Fibroblast of skin of left quadriceps (primary cell): ENCODE results near the gene ZNF423.

Experiments
- DNase-seq, 2 experiments: peaks; one replicate each; pipeline ENCODE4 v3.0.0-alpha.2; 2013; ENCODE audit warnings: low read depth in 2 of 2

The ZNF423 gene

DNA sequence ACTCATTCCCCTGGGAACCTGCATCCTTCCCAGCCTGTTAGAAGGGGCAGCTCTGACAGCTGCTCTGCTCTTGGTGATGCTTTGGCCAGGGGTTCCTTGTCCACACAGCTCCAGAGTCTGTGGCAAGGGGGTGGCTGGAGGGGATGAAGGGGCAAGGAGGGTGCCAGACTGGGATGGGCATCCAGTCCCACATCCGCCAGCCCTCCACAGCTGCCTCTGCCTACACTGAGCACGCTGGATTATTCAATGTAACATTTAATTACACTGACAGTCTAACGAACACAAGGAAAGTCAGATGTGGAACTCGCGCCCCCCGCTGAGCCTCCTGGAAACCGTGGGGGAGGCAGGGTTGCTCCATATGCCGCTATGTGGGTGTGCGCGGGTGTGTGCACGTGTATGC, 381.2 kb downstream of the ZNF423 start:
- DNase-seq = no peak

- no peak for DNase-seq
Observed at GRCh38 chr16:49473773-49474172, 382.1 kb downstream of the ZNF423 start.

GRCh38 chr16:49473131-49473530, 382.8 kb downstream of the ZNF423 start:
- DNase-seq = no peak

DNA sequence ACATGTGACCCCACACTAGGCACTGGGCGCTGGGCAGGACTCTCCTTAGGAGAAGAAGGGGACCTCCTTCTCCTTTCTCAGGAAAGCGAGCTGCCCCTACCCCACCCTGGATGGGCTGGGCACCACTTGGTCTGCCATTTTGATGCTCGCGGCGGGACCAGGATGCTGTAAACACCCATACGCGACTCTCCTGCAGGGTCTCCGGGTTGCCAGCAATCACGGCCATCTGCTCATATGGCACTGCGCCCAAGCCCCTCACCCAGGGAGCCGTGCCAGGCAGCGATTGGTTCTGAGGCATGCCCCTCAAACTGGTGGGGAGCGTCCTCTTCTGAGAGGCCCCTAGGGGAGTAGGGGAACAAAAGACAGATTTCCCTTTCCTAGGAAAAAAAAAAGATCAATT, 383.3 kb downstream of the ZNF423 start:
- no peak for DNase-seq

GRCh38 chr16:49471038-49471727, 384.7 kb downstream of the ZNF423 start:
- no peak for DNase-seq

- DNase-seq = no peak
Observed at GRCh38 chr16:49470513-49470991, 385.4 kb downstream of the ZNF423 start.

DNA sequence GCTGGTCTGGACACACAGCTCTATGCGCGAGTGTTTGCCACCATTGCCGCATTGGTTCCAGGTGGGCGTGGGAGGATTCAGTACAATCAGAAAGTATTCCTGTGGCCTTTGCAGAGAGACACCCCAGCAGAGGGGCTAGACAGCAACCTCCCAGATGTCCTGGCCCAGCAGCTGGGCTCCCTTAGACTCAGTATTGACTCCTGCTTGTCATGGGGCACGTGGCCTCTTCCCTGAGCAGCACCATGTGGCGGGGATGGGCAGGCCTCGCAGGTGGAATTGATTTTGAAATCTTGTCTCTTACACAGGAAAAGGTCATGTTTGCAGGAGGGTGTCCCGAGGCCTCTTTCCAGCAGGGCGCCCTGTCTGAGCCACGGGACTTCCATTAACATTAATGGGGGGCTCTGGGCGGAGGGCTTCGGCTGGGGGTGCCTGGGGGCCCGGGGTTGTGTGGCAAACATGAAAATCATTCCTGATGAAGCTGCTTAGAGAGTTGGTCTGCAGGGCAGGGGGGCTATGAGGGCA, 385.9 kb downstream of the ZNF423 start:
- DNase-seq = no peak

DNA sequence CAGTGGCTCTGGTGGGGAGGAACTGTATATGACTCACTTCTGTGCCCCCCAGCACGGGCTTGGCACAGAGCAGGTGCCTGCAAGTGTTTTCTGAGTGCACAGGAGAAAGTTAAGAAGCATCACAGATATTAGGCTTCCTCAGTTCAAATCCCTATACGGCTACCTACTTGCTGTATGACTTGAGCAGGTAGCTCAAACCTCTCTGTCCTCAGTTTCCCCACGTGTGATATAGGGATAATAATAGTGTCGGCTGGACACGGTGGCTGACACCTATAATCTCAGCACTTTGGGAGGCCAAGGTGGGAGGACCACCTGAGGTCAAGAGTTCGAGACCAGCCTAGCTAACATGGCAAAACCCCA, 386.6 kb downstream of the ZNF423 start:
- no peak for DNase-seq

DNA sequence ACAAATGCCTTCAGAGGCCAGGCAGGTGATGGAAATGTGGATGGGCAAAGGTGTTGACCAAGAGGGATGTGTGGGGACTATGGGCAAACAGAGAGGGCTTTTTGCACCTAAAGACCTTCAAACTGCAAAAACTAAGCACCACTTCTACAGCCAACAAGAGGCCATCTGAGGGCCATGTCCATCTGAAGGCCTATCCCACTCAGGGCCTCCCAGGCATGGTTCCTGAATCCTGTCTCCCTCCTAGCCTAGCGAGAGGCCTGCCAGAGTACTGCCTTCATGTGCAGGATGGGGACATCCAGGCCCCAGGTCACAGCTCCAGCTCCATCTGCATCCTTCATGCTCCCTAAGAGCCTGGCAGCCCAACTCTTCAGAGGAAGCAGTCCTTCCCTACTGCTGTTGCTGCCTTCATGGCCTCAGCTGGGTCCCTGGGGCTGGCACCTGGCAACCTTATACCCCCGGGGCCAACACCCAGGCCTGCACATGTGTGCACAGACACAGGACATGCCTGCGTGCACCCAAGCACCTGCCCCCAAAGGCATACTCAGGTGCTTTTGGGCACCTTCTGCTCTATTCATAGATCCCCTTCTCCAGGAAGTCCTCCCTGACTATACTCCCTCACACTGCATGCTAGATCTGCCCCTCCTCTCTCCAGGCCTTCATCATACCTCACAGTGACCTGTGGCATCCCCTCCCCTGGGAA, 387.2 kb downstream of the ZNF423 start:
- DNase-seq = no peak

DNA sequence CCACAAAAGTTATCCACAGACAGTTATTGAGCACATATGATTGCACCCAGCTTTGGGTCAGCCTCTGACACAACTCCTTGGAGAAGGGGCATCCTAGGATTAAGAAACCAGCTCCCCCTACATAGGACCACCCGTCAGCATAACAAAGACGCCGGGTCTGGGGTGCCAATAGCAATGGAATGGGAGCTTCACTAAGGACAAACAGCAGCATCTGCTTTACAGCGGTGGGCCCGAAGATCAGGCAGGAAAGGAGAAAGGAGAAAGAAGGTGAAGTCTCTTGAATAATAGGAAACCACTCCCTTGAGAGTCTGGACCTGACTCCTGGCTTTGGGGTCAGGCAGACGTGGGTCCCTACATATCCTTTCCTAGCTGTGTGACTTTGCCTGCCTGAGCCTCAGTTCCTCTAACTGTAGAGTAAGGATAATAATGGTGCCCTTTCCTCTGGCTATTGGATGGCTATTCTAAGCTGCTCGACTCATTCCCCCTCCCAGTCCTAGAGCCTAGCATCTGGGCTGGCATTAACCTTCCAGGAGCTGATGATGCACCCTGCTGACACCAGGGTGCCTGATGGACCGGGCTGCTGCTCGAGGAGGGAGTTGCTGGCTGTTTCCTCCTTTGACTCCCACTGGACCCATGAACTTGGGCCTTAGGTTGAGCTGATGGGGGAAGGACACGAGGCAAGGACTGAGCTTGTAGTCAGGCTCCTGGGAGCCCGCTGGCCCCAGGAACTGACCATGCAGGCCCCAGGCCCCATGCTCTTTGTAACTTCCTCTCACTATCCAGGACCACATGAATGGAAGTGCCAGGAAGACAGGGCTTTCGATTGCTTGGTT, 388.2 kb downstream of the ZNF423 start:
- DNase-seq = no peak

- no peak for DNase-seq
Observed at GRCh38 chr16:49466881-49467280, 389.0 kb downstream of the ZNF423 start.

- DNase-seq = no peak
Observed at GRCh38 chr16:49466529-49466831, 389.4 kb downstream of the ZNF423 start.

DNA sequence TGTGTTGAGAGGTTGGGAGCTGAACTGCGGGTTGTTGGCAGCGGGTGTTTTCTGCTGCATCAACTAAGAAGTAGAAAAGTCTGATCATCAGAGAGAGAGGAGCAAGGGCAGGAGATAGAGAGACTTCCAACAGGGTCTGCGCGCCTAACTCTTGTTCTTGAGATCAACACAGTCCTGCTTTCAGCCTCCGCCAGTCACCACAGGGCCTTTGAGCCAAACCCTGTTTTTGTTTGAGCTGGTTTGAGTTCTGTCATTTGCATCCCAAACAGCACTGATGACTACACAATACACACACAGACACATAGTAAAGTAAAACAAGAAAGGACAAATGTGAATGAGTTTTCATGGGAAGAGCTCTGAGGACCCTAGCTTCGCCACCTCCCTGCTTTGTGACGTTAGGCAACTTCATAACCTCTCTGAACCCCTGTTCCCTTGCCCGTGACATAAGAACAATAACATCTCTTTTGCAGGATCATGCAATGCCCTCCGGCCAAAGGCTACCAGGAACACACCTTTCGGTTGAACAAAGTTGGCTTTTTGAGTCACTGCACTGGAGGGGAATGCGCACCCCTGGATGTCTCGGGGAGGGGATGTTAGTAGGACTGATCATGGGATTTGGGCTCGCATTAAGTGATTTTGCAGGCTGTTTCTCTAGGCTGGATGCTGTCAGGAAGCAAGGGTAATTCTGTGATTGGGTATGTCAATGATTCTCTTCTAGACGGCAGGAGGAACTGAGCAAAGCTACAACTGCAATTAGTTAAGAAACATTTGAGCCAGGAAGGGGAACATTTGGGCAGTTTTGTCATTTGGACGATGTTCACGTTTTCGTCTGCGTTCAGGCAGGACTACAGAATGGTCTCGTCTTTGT, 390.0 kb downstream of the ZNF423 start:
- no peak for DNase-seq

GRCh38 chr16:49464877-49465504, 390.9 kb downstream of the ZNF423 start:
- DNase-seq = no peak

- DNase-seq = no peak
Observed at GRCh38 chr16:49464093-49464492, 391.8 kb downstream of the ZNF423 start.

DNA sequence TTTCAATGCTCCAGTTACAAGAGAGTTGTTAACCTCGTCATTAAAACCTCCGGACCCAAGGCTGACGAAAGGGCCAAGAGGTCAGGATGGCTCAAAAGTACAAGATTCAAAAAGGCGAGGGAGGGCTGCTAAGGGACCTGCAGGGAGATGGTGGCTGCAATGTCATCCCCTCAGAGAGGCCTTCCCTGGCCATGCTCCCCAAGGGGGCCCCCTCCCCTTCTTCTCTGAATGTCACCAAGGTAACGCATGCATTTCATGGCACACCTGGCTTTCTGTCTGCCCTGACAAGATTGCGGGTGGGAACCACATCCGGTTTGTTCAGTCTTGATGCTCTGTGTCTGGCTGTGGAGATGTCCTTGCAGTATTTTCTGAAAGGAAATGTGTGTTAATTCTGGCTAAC, 392.4 kb downstream of the ZNF423 start:
- DNase-seq = no peak

DNA sequence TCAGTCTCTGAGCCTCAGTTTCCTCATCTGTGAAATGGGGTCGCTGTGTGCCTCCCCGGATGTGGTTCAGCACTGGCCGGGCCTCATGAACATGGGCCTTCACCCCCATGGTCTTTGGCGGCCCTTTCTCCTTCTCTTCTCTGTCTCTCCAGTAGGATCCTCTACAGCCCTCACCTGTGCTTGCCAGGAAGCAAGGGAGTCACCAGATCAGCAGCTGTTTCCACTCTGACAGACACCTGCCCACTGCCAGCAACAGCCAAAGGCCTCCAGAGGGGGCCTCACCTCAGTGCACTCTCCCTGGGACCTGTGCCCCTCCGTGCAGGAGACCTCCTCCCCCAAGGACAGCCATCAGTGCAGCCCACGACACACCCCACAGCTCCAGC, 392.9 kb downstream of the ZNF423 start:
- no peak for DNase-seq

GRCh38 chr16:49462362-49462988, 393.4 kb downstream of the ZNF423 start:
- DNase-seq = no peak

DNA sequence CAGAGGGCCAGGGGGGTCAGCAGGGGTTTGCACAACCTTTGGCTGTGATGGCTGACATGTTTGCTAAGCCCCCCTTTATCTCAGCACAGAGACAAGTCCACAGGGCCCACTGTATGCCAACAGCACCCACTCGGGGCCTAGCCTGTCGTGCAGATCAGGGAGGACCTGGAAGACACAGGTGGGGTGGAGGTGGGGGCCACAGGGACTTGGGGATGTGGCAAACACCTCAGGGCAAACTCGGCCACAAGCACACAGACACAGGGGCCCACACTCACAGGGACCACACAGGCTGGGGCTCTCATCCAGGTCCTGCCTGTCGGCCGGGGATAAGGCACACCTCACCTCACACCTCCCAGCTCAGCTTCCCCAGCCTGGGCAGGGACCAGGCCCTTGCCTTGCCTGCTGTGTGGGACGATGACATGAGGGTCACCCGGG, 394.4 kb downstream of the ZNF423 start:
- DNase-seq = no peak

DNA sequence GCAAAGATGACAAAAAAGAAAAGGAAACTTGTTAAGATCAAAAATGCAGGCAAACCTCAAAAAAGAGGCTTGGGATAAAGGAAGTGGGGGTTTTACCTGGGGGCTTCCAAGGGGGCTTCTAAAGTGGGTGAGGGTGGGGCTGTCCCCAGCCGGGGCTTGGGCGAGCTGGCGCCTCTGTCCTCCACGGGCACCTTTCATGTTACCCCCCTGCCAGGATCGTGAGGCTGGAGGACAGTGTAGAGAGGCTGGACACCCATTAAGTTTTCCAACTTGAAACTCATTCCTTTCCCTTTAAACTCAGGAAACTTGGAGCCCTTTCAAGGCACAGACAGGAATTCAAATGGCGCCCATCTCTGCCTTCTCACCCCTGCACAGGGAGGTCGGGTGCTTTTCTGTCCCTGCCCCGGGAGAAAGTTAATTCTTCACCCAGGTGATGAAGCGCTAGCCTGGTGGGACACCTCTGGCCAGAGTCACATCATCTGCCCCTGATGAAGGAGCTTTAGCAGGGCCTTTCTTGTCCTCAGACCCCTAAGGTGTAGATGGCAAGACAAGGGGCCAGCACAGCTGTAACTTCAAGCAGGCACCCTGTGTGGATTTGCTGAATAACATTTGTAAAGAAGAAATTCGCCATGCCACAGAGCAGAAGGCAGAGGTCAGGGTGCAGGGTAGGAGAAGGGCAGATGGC, 395.0 kb downstream of the ZNF423 start:
- no peak for DNase-seq
